GM12892 (cell line): ENCODE measurements around the gene HDAC8.

Experiments
- POLR2A ChIP-seq: IDR thresholded peaks from 2 replicates; pipeline ENCODE4 v1.6.1; 2011; ENCODE audit warnings: low read depth, low read length, control low read depth
- POLR2AphosphoS5 ChIP-seq: IDR thresholded peaks from 2 replicates; pipeline ENCODE4 v1.6.1; 2011; ENCODE audit warnings: low read depth, low read length, control low read depth
- TAF1 ChIP-seq: IDR thresholded peaks from 2 replicates; pipeline ENCODE4 v1.6.1; 2011; ENCODE audit warnings: low read depth, mild to moderate bottlenecking, control low read depth, low read length, borderline replicate concordance

- TF ChIP-seq POLR2A (no peak), POLR2AphosphoS5 (no peak), TAF1 (no peak)
Observed at GRCh38 chrX:72294497-72294896, 278.1 kb downstream of the HDAC8 start.
